NCI-H2227 (cell line): ENCODE measurements around the gene SUPT20H.
"Not testable (repeated sequence)": the region's sequence is repeated elsewhere in the genome, so short reads cannot be mapped to it uniquely, and the experiment has no call there.

Source experiments
- DNase-seq: peaks from one replicate; lab custom pipeline; 2025; ENCODE audit not compliant: unreplicated experiment; lab: John Stamatoyannopoulos, UW

The SUPT20H gene

DNA sequence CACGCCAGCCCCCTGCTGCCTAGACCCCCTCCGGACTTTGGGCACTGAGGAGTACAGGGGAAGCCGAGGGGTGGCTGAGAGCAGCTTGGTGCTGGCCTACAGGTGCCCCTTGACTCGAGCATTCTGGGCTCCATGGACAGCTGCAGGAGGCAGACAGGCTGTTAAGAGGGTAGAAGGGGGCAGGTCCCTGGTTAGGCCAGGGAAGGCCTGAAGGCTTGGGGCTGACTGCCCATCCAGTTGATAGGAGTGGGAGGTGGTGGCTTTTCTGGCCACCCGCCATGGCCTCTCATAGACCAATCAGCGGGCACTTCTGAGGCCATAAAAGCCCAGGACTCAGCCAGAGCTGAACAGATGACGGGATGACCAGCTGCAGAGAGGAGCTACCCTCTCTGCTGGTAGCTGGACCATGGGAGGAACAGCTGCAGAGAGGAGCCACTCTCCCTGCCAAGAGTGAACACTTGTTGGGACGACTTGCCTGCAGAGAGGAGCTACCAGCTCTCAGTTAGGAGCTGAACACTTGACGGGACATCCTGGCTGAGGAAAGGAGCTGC lies 10.7 kb upstream of the SUPT20H start:
- DNase-seq, result no peak

DNA sequence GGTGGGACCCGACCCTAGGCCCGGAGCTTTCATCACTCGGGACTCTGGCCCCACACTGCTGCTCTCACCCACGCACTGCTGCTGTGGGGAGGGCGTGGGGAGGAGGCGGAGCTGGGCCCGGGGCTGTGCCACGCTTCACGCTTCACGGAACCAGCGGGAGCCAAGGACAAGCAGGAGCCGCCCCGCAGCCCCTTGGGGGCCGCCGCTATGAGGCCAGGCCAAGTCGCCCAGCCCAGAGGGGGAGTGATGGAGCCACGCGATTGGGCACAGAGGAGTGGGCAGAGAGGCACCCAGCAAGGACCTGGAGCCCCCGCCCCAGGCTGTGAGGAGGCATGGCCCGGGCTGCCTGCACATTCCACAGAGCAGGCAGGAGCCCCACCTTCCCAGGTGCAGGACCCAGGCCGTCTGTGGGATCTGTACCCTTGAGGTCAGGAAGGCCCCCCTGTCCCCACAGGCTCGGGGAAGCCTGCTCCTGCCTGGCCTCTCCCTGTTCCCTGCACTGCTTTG lies 10.2 kb upstream of the SUPT20H start:
- no peak for DNase-seq

DNA sequence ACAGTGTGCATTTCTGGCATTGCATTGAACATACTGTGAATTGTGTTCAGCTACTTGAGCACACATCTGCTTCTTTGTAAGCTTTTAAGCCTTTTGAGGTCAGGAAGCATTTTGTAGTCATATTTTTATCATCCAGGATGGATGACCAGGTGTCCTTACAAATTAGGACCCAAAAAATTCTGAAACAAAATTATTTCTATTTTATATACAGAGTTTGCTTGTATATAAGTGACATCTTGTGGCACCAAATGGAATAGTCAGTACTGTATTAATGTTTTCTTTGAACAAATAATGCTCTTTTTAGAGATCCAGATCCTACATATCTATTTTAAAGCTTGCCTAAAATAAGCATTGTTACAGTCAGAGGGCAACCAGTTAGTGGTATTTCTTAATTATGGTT lies 9.5 kb upstream of the SUPT20H start:
- no peak for DNase-seq

DNA sequence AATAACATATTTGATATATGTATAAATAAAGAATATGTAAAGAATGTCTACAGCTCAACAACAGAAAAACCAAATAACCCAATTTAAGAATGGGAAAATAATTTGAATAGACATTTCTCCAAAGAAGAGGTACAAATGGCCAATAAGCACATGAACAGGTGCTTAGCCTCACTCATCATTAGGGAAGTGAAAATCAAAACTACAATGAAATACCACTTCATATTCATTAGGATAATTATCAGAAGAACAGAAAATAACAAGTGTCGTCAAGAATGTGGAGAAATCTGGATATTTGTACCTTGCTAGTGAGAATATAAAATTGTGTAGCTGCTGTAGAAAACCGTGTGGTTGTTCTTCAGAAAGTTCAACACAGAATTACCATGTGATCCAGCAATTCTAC lies 8.4 kb upstream of the SUPT20H start:
- no peak for DNase-seq

DNA sequence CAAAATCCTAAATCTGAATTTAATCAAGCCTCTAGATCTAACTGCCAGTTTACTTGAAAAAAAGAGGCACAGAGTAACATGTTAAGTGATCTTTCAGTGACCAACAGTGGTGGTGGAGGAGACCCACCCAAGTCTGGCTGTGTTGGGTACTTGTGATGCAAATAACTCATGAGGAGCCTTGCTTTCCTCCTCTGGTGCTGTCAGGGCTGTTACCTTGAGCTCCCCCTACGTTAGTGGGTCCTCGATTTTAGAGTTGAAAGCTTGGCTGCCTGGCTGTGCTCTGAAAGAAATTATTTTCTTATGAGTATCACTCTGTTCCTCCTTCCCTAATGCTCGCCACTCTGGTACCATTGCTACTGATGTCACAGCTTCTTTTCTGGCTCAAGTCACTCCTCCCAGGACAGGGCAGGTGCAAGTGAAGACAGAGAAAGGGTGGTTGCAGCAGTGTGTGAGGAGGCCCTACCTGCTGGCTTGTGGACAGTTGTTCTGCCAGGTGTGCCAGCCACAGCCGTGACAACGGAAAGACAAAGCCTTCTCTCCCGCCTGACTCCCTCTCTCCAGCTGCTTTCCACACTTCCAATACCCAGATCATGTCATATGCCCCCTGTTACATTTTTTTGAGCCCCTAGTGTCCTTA lies 6.5 kb upstream of the SUPT20H start:
- DNase-seq, result no peak

DNA sequence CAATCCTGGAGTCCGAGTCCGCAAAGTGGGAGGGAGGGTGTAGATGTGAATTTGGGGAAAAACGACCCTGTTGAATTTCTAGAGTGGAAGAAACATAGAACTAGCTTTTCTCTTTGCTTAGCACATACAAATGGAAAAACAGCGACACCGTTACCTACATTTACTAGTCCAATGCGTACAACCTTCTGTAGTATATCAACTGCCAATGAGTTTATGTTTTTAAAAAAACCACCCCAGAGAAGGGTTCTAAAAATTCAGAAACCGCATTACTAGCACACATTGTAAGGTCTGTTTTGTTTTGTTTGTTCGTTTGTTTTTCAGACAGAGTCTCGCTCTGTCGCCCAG lies 332 bp upstream of the SUPT20H start:
- peak; percentile 46 for DNase-seq

DNA sequence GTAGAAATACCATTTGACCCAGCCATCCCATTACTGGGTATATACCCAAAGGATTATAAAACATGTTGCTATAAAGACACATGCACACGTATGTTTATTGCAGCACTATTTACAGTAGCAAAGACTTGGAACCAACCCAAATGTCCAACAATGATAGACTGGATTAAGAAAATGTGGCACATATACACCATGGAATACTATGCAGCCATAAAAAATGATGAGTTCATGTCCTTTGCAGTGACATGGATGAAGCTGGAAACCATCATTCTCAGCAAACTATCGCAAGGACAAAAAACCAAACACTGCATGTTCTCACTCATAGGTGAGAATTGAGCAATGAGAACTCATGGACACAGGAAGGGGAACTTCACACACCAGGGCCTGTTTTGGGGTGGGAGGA lies 3.3 kb downstream of the SUPT20H start:
- DNase-seq, result not testable (repeated sequence)

DNA sequence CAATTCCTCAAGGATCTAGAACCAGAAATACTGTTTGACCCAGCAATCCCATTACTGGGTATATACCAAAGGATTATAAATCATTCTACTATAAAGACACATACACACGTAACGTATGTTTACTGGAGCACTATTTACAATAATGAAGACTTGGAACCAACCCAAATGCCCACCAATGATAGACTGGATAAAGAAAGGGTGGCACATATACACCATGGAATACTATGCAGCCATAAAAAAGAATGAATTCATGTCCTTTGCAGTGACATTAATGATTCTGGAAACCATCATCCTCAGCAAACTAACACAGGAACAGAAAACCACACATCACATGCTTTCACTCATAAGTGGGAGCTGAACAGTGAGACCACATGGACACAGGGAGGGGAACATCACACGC lies 6.4 kb downstream of the SUPT20H start:
- DNase-seq, result not testable (repeated sequence)

DNA sequence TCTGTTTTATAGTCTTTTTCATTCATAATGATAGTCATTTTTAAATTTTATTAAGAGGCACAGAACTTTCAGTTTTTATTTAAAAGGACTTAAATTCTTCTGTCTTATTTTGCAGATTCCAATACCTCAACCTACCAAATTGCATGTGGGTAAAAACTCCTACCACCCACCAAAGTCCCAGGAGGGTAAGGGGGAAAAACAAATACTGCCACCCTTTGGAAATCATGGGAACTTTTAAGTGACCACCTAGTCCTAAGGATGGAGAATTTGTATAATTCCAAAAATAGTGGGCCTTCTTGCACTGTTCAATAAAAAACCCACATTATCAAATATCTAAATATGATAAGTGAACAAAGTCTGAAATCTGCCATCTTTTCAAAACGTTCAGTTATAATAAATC lies 9.7 kb downstream of the SUPT20H start:
- DNase-seq, result no peak

DNA sequence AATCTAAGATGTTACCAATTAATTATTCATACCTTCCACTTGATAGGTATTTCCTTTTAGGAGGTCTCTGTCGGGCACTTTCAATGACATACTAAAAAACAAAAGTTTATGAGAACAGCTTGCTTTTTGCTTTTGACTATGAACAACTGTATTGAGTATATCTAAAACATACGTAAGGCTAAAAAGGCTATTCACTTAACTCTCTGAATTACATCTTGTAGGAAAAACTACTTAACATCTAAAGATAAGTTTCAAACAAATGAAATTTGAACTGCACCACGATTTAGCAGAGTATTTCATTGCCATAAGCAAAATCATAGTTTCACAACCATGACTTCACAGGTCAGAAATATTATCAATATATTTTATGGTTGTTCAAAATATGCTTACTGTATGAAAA lies 11.6 kb downstream of the SUPT20H start:
- no peak for DNase-seq

DNA sequence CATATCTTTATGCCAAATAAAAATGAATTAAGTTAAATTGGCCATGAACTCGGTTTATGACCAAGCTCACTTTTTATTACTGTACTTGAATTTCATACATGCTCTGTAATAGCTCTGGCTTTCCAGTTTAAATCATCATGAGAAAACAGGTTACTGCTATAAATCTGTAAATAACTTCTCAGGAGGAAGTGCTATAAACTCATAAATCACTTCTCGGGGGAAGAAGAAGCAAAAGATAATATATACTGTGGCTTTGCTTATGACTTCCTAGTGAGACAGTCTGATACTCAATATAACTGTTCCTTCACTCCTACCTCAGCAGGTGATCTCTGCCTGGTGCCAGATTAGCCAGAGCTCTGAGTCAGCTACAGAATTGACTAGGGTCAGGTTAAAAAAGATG lies 12.5 kb downstream of the SUPT20H start:
- peak; percentile 27 for DNase-seq

DNA sequence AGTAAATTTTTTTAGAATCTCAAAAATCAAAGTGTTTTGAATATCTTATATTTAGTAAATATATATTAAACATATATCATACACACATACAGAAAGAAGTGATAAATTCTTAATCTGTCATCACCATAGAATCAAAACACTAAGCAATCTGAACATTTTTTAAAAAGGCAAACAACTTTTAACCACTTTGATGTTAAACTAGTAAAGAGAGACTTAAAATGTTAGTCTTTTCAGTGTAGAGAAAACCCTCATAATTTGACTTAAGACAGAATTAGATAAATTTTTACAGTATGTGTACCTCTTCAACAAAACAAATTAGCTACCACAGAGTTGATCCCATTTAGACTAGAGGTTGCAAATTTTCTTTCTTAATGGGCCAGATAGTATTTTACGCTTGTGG lies 13.4 kb downstream of the SUPT20H start:
- DNase-seq, result no peak

DNA sequence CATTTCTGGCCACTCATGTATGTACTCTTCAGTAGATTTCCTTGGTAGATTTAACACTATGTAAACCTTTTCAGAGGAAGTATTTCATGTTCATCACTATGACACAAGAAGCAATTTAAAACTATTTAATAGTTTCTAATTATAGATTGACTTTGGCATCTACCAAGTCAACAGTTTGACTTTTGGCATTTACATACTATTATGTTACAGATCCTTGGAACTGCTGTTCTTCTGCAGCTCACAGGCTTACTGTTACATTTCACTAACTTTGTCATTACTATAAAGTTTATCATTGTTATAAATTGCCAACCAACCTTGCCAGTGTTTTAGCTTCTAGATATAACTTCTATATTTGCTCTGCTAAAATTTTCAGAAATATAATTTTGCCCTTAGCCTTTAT lies 18.7 kb downstream of the SUPT20H start:
- DNase-seq, result no peak

DNA sequence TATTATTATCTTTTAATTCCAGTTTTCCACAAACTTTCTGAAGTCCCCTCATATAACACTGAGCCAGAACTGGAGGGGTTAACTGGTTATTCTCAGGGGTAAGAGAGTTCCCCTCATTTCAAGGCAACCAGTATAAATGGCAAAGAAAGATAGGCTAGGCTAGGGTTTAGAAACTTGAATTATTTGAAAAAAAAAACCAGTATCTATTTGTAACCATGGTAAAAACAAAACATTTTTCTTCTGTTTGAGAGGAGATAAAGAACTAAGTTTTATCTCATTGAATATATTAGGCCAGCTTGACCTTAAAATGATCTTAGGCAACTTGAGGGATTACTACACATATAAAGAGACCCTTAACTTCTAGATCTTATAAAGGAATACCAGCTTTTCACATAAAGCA lies 19.6 kb downstream of the SUPT20H start:
- no peak for DNase-seq

DNA sequence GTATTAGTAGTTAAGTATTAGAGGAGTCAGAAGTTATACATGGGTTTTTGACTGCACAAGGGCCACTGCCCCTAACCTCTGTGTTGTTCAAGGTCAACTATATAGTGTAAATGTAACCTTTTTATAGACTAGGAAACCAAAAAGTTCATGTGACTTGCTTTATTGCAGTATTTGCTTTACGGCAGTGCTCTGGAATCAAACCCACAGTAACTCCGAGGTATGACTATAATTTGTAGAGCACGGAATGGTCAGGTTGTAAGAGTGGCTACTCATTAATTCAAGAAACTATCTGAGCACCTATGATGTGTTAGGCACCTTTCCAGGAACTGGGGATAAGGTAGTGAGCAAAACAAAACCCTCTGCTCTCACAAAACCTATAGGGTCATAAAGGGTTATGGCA lies 22.2 kb downstream of the SUPT20H start:
- no peak for DNase-seq

DNA sequence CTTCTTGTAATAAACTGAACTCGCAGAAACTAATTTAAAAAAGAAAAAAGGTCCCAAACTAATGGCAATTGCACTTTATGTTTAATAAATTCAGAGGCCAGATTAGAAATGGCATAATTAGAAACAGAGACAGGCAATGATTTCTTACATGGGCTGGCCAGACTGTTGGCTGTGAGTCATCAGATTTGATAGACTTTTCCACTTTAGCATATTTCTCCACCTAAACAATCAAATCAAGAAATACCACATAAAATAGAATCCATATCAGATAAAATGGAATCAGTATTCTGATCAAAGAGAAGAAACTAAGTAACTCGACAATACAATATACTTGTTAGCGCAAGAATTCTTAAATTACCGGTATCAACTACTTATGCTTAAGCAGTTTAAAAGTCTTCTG lies 29.9 kb downstream of the SUPT20H start:
- DNase-seq, result no peak

DNA sequence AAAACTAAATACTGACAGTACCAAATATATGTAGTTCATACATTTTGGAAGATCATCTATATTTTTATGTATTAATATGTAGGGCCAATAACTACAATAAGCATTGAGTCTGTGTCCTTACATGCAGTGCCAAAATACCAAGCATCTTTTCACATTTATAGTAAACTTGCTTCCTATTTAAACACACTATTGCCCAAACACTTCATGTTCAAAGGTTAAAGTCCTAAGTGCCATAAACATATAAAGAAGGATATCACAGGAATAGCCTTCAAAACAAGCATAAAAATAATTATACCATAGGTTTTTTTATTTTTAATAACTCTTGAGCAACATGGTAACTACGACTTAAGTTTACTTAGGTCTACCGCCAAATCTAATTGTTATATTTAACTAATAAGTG lies 31.8 kb downstream of the SUPT20H start:
- no peak for DNase-seq

DNA sequence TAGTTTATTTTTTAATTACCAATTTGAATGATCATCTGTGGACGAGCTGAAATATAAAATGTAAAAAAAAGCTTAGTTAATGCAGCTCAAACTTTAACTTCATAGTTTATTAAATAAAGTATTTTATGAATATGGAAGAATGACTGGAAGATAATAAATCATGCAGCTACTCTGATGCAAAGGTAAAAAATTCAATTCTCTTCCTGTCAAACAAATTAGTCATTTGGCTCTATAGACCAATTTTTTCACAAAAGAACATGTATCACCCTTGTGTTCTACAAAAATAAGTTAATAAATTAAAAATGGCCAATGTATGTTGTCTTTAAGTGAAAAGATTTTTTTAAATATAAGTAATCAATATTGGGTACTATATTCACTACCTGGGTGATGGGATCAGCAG lies 32.7 kb downstream of the SUPT20H start:
- no peak for DNase-seq

DNA sequence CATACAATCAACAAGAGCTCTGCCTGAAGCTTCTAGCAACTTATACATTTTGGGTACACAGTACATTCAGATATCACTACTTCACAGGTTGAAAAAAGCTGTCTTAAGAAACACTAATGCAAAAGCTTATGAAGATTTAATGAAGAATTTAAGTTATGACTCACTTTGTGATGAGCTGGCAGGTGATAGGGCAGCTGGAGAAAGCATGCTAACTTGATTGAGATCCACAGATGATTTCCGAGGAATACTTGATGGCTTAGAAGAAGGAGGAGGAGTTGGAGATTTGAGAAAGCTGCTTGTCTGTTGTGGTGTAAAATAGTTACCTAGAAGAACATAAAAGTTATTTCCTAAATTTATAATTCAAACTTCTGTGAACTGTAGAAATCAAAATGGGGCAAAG lies 35.6 kb downstream of the SUPT20H start:
- DNase-seq, result no peak

DNA sequence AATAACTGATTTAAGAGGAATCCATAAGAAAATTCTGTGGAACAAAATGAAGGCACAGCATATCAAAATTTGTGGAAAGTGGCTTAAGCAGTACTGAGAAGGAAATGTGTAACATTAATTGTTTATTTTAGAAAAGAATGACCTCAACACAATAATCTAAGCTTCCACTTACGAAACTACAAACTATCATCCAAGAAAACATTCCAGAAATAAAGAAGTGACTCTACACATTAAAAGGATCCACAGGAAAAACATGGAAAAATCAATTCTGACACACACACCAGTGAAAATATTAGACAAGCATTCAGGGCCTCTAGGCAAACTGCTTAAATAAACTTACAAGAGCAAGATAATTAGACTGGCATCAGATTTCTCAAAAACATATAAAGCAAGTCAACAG lies 44.9 kb downstream of the SUPT20H start:
- DNase-seq, result no peak

DNA sequence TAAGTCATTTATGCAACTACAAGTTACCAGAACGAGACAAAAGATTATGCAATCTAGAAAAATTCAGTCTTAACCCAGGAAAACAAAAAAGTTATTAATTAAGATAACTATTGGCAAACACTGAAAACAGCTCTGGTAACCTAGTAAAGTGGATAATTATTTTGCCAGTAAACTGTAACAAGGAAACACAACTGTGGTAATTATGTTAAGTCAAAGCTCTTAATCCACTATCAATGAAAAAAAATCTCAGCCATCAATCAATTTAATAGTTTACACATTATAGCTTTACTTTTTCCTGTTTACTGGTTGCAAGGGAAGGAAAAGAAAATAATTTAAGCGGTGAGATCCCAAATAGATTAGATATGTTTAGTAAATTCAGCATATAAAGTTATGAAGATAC lies 47.7 kb downstream of the SUPT20H start:
- DNase-seq, result no peak

DNA sequence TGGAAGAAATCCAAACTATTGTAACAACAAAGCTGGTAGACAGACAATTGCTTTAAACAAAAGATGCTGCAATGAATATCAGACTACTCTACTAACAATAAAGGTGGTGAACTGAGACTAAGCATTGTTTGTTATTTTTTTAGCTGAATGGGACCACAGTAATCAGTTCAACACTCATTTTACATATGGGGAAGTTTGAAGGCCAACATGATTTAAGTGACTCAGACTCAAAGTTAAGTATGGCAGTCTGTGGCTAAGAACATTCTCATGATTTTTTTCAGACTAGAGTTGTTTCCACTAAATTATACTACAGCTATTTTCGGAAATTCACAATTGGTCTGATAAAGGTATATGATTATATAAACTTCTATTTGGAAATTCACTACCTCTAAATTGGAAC lies 48.5 kb downstream of the SUPT20H start:
- DNase-seq, result no peak

DNA sequence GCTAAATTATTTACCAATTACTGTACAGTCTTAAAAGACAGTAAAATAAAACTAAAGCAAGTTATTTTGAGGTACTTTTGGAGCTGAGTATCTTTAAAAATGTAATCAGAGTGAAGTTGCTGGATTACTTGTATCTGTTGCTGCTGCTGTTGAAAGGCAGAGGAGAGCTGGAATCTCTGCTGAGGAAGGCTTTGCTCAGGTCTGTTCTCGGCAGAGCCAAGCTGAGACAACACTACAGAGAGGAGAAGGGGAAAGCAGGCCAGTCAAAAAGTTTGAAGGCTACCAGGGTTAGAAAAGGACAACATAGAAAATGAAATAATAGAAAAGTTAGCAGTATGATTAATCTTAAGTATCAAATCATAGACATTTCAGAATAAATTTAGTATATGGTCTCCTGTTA lies 49.1 kb downstream of the SUPT20H start:
- no peak for DNase-seq
